Dermis microvascular lymphatic vessel endothelial cell (primary cell): ENCODE measurements around the gene DRICH1. TPM values are rescaled to one million over a fixed set of nuclear protein-coding genes. Genes with fewer than 3 reads are reported as not detected.
"Not testable (repeated sequence)": the region's sequence is repeated elsewhere in the genome, so short reads cannot be mapped to it uniquely, and the experiment has no call there.

Source experiments
- DNase-seq, 2 donors: peaks; one replicate each; pipeline versions ENCODE4 v3.0.0 to v3.0.0-alpha.2; 2010; ENCODE audit warnings: low read depth in 2 of 2
- total RNA-seq: library from RNA; depleted of rRNA; stranded (reverse); fragments of >200 nt; gene quantifications from 2 replicates; pipeline ENCODE4 v1.2.1, GENCODE V29; 2014

DRICH1 gene, protein sequence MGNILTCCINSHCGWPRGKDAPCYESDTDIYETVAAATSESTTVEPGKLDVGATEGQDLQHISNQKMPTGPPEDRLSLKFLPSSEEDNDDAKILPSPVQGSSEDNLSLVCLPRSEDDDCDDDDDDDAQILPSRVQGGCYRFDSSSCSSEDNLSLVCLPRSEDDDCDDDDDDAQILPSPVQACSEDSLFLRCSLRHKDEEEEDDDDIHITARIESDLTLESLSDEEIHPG
- 0.13 TPM in 1 of 2 replicates, not detected in the other for total RNA-seq

GRCh38 chr22:23632178-23632577 lies at the start of gene DRICH1:
TSS of gene DRICH1 (minus strand) at chr22:23632321. CDS start at chr22:23632023, 298 bp downstream.
- DNase-seq: no peak

- no peak for DNase-seq
Observed at GRCh38 chr22:23681026-23681809, 49.1 kb upstream of the DRICH1 start.

GRCh38 chr22:23678133-23678532 lies 46.0 kb upstream of the DRICH1 start:
- no peak for DNase-seq

DNA sequence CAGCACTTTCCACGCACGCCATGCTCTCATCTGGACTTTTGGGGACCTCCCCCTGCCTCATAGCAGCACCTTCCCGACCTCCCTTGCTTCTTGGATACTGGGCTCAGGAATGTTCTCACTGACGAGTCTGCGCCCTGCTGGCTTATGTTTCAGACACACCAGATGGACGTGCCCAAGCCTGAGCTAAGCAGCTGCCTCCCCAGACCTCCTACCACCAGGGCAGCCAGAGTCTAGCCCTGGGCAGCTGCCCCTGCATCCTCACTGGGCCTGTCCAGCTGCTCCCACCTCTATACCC lies 45.5 kb upstream of the DRICH1 start:
- DNase-seq: no peak

DNA sequence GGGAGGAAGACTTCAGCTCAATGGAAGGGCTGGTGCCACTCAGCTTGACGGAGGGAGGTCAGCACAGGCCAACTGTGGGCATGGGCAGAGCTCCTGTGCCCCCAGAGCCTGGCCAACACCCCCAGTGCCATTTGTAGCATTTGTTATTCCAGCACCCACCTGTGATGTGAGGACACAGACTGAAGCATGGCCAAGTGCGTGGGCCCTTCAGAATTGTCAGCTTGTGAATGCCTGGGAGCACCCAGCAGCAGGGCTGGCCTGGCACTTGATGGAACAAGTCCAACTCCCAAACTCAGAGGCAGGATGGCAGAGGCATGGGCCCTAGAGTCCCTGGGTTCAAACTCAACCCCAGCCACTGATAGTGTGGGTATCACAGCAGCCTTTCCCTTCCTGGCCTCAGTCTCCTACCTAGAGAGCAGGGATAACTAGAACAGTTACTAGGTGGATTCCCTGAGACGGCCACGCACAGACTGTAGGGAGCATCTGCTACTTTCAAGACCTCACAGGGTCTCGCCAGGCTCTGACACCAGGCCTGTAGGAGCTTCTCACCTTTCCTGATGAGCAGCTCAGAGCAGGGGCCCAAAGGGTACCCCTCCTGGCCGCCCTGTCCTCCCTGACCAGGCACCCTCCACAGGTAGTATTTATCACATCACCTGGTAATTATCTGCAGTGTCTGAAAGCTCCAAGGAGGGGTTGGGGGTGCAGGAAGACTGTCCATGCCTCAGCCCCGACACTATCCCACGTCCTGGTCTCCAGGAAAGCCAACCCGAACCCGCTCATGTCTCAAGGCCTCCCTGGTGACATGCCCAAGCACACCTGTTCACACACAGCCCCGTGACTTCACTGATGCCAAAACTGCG lies 45.0 kb upstream of the DRICH1 start:
- not testable (repeated sequence) for DNase-seq

GRCh38 chr22:23675502-23676415 lies 43.6 kb upstream of the DRICH1 start:
- no peak for DNase-seq

DNA sequence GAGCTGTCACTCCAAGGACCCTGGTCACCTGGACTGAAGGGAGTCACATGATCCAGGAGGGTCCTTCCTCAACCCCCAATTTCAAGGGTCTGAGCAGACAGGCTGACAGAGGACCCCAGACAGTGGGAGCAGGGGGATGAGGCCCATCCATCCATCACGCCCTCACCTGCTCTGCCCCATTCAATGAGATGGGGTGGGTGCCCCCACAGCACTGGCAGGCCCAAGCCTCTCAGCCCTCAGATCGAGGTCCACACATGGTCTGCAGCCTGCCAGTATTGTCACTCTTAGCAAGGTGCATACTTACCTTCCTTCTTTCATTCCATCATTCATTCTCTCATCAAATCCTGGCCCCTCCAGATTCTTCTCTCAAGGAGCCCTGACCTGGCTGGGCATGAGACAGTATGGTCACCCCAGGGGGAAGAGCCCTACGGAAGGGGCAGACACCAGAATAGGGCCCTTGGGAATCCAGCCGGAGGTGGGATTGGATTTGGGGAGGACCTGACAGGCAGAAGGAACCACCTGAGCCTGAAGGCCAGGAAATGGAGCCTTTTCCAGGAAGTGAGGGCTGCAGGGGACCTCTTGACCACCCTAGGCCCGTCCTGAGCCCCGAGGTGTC lies 42.9 kb upstream of the DRICH1 start:
- DNase-seq: not testable (repeated sequence)

DNA sequence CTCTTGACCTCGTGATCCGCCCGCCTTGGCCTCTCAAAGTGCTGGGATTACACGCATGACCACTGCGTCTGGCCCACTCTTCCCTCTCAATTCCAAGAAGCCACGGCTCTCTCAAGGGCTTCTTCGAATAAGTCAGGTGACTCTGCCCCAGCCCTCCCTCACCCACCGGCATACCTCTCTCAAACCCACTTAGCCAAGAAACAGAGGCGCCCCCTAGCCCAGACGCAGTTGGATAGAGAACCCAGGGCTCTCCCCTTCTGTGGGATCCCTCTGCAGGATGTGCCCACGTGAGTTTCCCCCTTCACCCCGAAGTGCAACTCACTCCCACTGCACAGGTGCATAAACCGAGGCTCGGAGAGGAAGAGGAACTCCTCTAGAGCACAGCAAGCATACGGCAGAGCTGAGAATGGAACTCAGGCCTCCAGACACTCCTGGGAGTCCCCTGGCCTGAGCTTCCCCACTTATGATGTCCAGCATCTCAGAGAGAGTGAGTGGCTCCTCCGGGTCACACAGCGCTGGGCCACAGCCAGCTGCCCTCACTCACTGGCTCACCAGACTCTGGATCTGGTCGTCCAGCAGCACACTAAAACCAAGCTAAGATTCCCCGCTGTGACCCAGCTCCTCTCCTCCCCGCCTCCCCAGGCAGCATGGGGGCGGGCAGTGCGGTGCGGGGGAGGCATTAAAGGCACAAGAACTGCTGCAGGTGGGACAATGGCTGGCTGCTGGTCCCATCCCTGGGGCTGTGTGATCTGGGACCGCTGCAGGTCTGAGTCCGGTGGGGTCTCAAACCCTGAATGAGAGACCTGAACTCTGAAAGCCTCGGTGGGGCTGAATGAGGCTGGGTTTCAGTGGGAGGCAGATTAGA lies 41.9 kb upstream of the DRICH1 start:
- no peak for DNase-seq

GRCh38 chr22:23673050-23673620 lies 41.0 kb upstream of the DRICH1 start:
- no peak for DNase-seq

DNA sequence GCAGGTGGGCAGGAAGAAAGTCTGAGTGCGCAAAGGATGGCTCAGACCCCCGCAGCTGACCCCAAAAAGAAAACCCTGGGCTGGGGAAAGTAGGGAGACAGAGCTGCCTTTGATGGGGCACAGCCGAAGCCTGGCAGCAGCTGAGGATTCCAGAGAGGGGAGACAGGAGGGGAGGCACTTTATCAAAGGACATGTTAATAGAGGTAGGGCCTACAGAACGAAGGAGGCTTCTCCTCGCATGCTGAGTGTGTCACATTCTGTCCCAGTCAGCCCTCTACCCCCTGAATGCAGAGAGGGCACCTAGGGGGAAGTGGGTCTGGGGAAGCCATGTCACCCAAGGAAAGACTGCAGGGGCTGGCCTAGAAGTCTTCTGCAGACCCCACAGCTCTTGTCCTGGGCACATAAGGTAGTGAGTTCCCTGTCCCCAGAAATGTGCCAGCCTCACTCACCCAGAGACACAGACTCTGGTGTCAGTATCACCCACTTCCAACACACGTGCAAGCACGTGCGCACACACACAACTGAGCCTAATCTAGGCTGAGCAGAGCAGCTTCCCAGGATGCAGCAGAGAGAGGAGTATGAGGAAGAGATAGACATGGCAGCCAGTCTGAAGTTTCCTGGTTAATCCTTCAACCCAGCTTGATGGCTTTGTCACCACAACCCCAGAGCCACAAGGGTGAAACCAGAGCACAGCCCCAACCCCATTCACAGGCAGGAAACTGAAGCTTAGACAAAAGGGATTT lies 40.4 kb upstream of the DRICH1 start:
- DNase-seq: not testable (repeated sequence)

GRCh38 chr22:23671387-23671786 lies 39.3 kb upstream of the DRICH1 start:
- not testable (repeated sequence) for DNase-seq

- DNase-seq: no peak
Observed at GRCh38 chr22:23670378-23671295, 38.5 kb upstream of the DRICH1 start.

GRCh38 chr22:23660381-23660780 lies 28.3 kb upstream of the DRICH1 start:
- not testable (repeated sequence) for DNase-seq

- no peak for DNase-seq
Observed at GRCh38 chr22:23657727-23658126, 25.6 kb upstream of the DRICH1 start.

- no peak for DNase-seq
Observed at GRCh38 chr22:23655891-23656475, 23.9 kb upstream of the DRICH1 start.

GRCh38 chr22:23652711-23653110 lies 20.6 kb upstream of the DRICH1 start:
- no peak for DNase-seq

DNA sequence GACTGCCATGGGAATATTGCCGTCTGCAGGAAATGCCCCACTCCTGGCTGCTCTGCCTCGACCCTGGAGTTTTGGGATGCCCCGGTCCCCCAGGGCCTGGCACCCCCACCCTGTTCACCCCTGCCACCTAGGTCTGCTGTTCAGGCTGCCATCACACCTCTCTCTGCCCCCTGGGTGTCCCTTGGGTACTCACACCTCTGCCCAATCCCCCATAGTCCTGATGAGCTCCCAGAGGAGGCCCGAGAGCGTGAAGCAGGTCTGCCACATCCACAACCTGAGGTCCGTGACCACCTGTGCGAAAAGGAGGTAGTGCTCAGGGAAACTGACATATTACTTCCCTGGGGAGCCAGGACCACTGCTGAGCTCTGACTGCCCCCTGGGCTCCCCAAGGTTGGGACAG lies 20.2 kb upstream of the DRICH1 start:
- no peak for DNase-seq
